NCI-H1694 (cell line): ENCODE data around the gene ATP13A4.
"Not testable (repeated sequence)": the region's sequence is repeated elsewhere in the genome, so short reads cannot be mapped to it uniquely, and the experiment has no call there.

Experiments
- DNase-seq: peaks from one replicate; lab custom pipeline; 2025; lab: John Stamatoyannopoulos, UW

The ATP13A4 gene

GRCh38 chr3:193556841-193557240 lies 2.1 kb upstream of the ATP13A4 start:
- no peak for DNase-seq

GRCh38 chr3:193553586-193553985 lies 1.1 kb downstream of the ATP13A4 start:
- no peak for DNase-seq

- no peak for DNase-seq
Observed at GRCh38 chr3:193552923-193553322, 1.8 kb downstream of the ATP13A4 start.

- no peak for DNase-seq
Observed at GRCh38 chr3:193548406-193548805, 6.3 kb downstream of the ATP13A4 start.

GRCh38 chr3:193546129-193546528 lies 8.6 kb downstream of the ATP13A4 start:
- no peak for DNase-seq

GRCh38 chr3:193545304-193545703 lies 9.4 kb downstream of the ATP13A4 start:
- DNase-seq, result no peak

- DNase-seq, result no peak
Observed at GRCh38 chr3:193544289-193544688, 10.4 kb downstream of the ATP13A4 start.

GRCh38 chr3:193530231-193531165 lies 24.2 kb downstream of the ATP13A4 start:
- no peak for DNase-seq

- DNase-seq, result not testable (repeated sequence)
Observed at GRCh38 chr3:193526085-193526484, 28.6 kb downstream of the ATP13A4 start.

GRCh38 chr3:193522473-193522872 lies 32.2 kb downstream of the ATP13A4 start:
- no peak for DNase-seq

- no peak for DNase-seq
Observed at GRCh38 chr3:193520738-193521137, 34.0 kb downstream of the ATP13A4 start.

- no peak for DNase-seq
Observed at GRCh38 chr3:193515966-193516365, 38.7 kb downstream of the ATP13A4 start.

GRCh38 chr3:193510154-193510553 lies 44.5 kb downstream of the ATP13A4 start:
- DNase-seq, result no peak

GRCh38 chr3:193509103-193509965 lies 45.4 kb downstream of the ATP13A4 start:
- no peak for DNase-seq

GRCh38 chr3:193508108-193508507 lies 46.6 kb downstream of the ATP13A4 start:
- no peak for DNase-seq

GRCh38 chr3:193507566-193507965 lies 47.1 kb downstream of the ATP13A4 start:
- DNase-seq, result no peak

GRCh38 chr3:193506921-193507320 lies 47.8 kb downstream of the ATP13A4 start:
- DNase-seq, result no peak

GRCh38 chr3:193502871-193503270 lies 51.8 kb downstream of the ATP13A4 start:
- no peak for DNase-seq

- DNase-seq, result no peak
Observed at GRCh38 chr3:193499801-193500485, 54.8 kb downstream of the ATP13A4 start.

- no peak for DNase-seq
Observed at GRCh38 chr3:193499136-193499770, 55.4 kb downstream of the ATP13A4 start.

- DNase-seq, result no peak
Observed at GRCh38 chr3:193498215-193498614, 56.5 kb downstream of the ATP13A4 start.

- DNase-seq, result no peak
Observed at GRCh38 chr3:193496658-193497057, 58.0 kb downstream of the ATP13A4 start.
